Esophagus squamous epithelium (tissue), 5 donors: ENCODE results near the gene MEAK7. TPM values are rescaled to one million over a fixed set of nuclear protein-coding genes. Genes with fewer than 3 reads are reported as not detected.

ENCODE experiments used
- DNase-seq: peaks from one replicate; lab custom pipeline; 2025; lab: John Stamatoyannopoulos, UW
- H3K27ac ChIP-seq, 4 donors: fragments of 200-600 bp; sonication (generic); one replicate each; pipeline ENCODE4 v1.5.1; 2016 to 2019; ENCODE audit warnings: mild to moderate bottlenecking in 1 of 4
- H3K27me3 ChIP-seq, 4 donors: fragments of 200-600 bp; sonication (generic); 1 replicate in 3 of 4; 2 replicates in 1 of 4; pipeline versions ENCODE4 v1.5.1 to v1.6.0; 2017 to 2021; ENCODE audit warnings: antibody characterized with exemption in 1 of 4
- H3K36me3 ChIP-seq, 3 donors: fragments of 200-600 bp; sonication (generic); one replicate each; pipeline ENCODE4 v1.5.1; 2016 to 2019
- H3K4me1 ChIP-seq, 3 donors: fragments of 200-600 bp; sonication (generic); one replicate each; pipeline ENCODE4 v1.5.1; 2017 to 2019
- H3K4me3 ChIP-seq, 4 donors: fragments of 200-600 bp; sonication (generic); 1 replicate in 3 of 4; 2 replicates in 1 of 4; pipeline ENCODE4 v1.5.1; 2016 to 2019; ENCODE audit warnings: mild to moderate bottlenecking in 2 of 4, moderate library complexity in 1 of 4
- H3K9me3 ChIP-seq, 3 donors: fragments of 200-600 bp; sonication (generic); one replicate each; pipeline ENCODE4 v1.5.1; 2016 to 2019
- CTCF ChIP-seq, 6 experiments: fragments of 450-650 bp in 4 of 6; fragments of 200-600 bp in 2 of 6; sonication (generic) in 2 of 6; IDR thresholded peaks; one replicate each; pipeline ENCODE4 v1.5.1; 2016 to 2019; ENCODE audit warnings: antibody characterized with exemption in 6 of 6, mild to moderate bottlenecking in 4 of 6, moderate library complexity in 4 of 6
- POLR2A ChIP-seq, 4 donors: fragments of 450-650 bp; IDR thresholded peaks; one replicate each; pipeline ENCODE4 v1.6.1; 2017; ENCODE audit warnings: antibody characterized with exemption in 4 of 4, mild to moderate bottlenecking in 4 of 4, moderate library complexity in 3 of 4
- WGBS, 2 donors: methylation state at CpG; one replicate each; pipeline ENCODE4 v1.1.5; 2018; 5-methylcytosine and 5-hydroxymethylcytosine counted together
- intact Hi-C: fragments of 100-400 bp; cut with DNase I; formaldehyde crosslinking; loops from one replicate; pipeline ENCODE4 v1.15.0; 2022
- total RNA-seq, 4 donors: library from RNA; depleted of rRNA; stranded (reverse); fragments of >200 nt; gene quantifications; one replicate each; pipeline ENCODE4 v1.1.0, GENCODE V29; 2016
- donor health status: DM: yes; HTN: yes; CAD: no.

The MEAK7 gene
- total RNA-seq, 4 donors from 2014 or later: 20.2 to 35.9 (median 29.9) TPM

- H3K4me1 ChIP-seq: no peaks in the 10 kb centered on the region
- no peaks in the 10 kb centered on the region for H3K27me3 ChIP-seq
- no peaks in the 10 kb centered on the region for H3K9me3 ChIP-seq
- TF ChIP-seq CTCF (IDR thresholded peaks at IDR 0.05) (no peak), POLR2A (IDR thresholded peaks at IDR 0.05) (no peak)
- H3K27ac ChIP-seq: no peak overlapping the region
- no peak for DNase-seq
- WGBS, 2 donors: 80 to 96% methylated on average over 1 to 4 of the region's 26 CpGs
- peaks cover 23 to 98% (median 31%) of the 10 kb centered on the region in 3 donors for H3K36me3 ChIP-seq
- no peak overlapping the region for H3K4me3 ChIP-seq
- intact Hi-C loops: loop anchor here (10.0 kb wide), 1 partner anchor 206 kb away; no protein-coding TSS in a partner anchor
These were observed 23.3 kb downstream of the MEAK7 start for GRCh38 chr16:84481051-84481735.

- WGBS, 2 donors: 86 to 87% methylated on average over 6 to 13 of the region's 16 CpGs
- intact Hi-C loops: loop anchor here (10.0 kb wide), 1 partner anchor 205 kb away; no protein-coding TSS in a partner anchor
These were observed 24.6 kb downstream of the MEAK7 start for GRCh38 chr16:84479716-84480450.

GRCh38 chr16:84478172-84478947 is 26.1 kb downstream of the MEAK7 start:
- H3K4me3 ChIP-seq: no peak overlapping the region
- no peak overlapping the region for H3K27ac ChIP-seq
- WGBS, 2 donors: 65 to 82% methylated on average over 12 to 13 of the region's 13 CpGs
- TF ChIP-seq POLR2A (IDR thresholded peaks at IDR 0.05) (no peak), CTCF (IDR thresholded peaks at IDR 0.05) (no peak)
- no peaks in the 10 kb centered on the region for H3K4me1 ChIP-seq
- intact Hi-C loops: no loop called here
- no peaks in the 10 kb centered on the region for H3K27me3 ChIP-seq
- H3K36me3 ChIP-seq: peaks cover 23 to 79% (median 26%) of the 10 kb centered on the region in 3 donors
- DNase-seq: no peak
- H3K9me3 ChIP-seq: no peaks in the 10 kb centered on the region

More at GRCh38 chr16:84479716-84480450, 24.6 kb downstream of the MEAK7 start:
- DNase-seq: no peak
- Histone ChIP-seq H3K36me3 (peaks cover 23 to 93% (median 28%) of the 10 kb centered on the region in 3 donors), H3K4me1 (no peaks in the 10 kb centered on the region), H3K27me3 (no peaks in the 10 kb centered on the region), H3K27ac (no peak overlapping the region), H3K9me3 (no peaks in the 10 kb centered on the region), H3K4me3 (no peak overlapping the region)
- TF ChIP-seq CTCF (IDR thresholded peaks at IDR 0.05) (no peak), POLR2A (IDR thresholded peaks at IDR 0.05) (no peak)

- Histone ChIP-seq H3K4me3 (no peak overlapping the region), H3K27ac (no peak overlapping the region), H3K36me3 (peaks cover 23 to 75% (median 26%) of the 10 kb centered on the region in 3 donors), H3K4me1 (no peaks in the 10 kb centered on the region), H3K27me3 (no peaks in the 10 kb centered on the region), H3K9me3 (no peaks in the 10 kb centered on the region)
- 76 to 88% methylated on average over 3 to 7 of the region's 7 CpGs for WGBS, 2 donors
- no peak for DNase-seq
- intact Hi-C loops: no loop called here
- no peak for TF ChIP-seq POLR2A (IDR thresholded peaks at IDR 0.05)
- TF ChIP-seq CTCF (IDR thresholded peaks at IDR 0.05): no peak
These were observed 26.8 kb downstream of the MEAK7 start for GRCh38 chr16:84477661-84478060.
